H9 (cell line): ENCODE results near the gene GTF3C1. TPM values are rescaled to one million over a fixed set of nuclear protein-coding genes. Genes with fewer than 3 reads are reported as not detected.

Experiments
- DNase-seq: peaks from one replicate; pipeline ENCODE4 v3.0.0-alpha.2; 2017
- H2AFZ ChIP-seq: one replicate; pipeline ENCODE4 v1.6.1; 2013; ENCODE audit warnings: mild to moderate bottlenecking, low read length, control low read depth, moderate library complexity
- H2AK5ac ChIP-seq: 2 replicates; pipeline ENCODE4 v1.6.1; 2013; ENCODE audit warnings: low read length, control low read depth, mixed read lengths; ENCODE audit not compliant: insufficient read length
- H2BK120ac ChIP-seq: one replicate; pipeline ENCODE4 v1.6.1; 2013; ENCODE audit warnings: low read depth, mild to moderate bottlenecking, low read length, control low read depth, inconsistent platforms; ENCODE audit not compliant: poor library complexity, severe bottlenecking
- H2BK12ac ChIP-seq: 2 replicates; pipeline ENCODE4 v1.6.1; 2013; ENCODE audit warnings: low read length, control low read depth, mixed read lengths, low read depth; ENCODE audit not compliant: insufficient read length
- H2BK15ac ChIP-seq: 2 replicates; pipeline ENCODE4 v1.6.1; 2013; ENCODE audit warnings: low read depth, low read length, control low read depth
- H2BK20ac ChIP-seq: one replicate; pipeline ENCODE4 v1.6.1; 2013; ENCODE audit warnings: low read depth, mild to moderate bottlenecking, low read length, control low read depth, inconsistent platforms; ENCODE audit not compliant: poor library complexity, severe bottlenecking
- H2BK5ac ChIP-seq: 2 replicates; pipeline ENCODE4 v1.6.1; 2013; ENCODE audit warnings: low read length, control low read depth, mixed read lengths; ENCODE audit not compliant: insufficient read length
- H3K14ac ChIP-seq: 2 replicates; pipeline ENCODE4 v1.6.1; 2013; ENCODE audit warnings: low read length, control low read depth; ENCODE audit not compliant: insufficient read depth
- H3K18ac ChIP-seq: 2 replicates; pipeline ENCODE4 v1.6.1; 2013; ENCODE audit warnings: low read depth, mild to moderate bottlenecking, mixed read lengths, low read length, control low read depth; ENCODE audit not compliant: insufficient read length
- H3K23ac ChIP-seq: 2 replicates; pipeline ENCODE4 v1.6.1; 2013; ENCODE audit warnings: low read length, control low read depth, mixed read lengths, low read depth; ENCODE audit not compliant: insufficient read length
- H3K23me2 ChIP-seq: 2 replicates; pipeline ENCODE4 v1.6.1; 2013; ENCODE audit warnings: low read depth, mild to moderate bottlenecking, mixed read lengths, low read length, control low read depth; ENCODE audit not compliant: insufficient read length, poor library complexity, severe bottlenecking
- H3K27ac ChIP-seq: 2 replicates; pipeline ENCODE4 v1.5.1; 2013; ENCODE audit warnings: low read length, control low read depth, mixed read lengths, low read depth; ENCODE audit not compliant: insufficient read length
- H3K27me3 ChIP-seq: 2 replicates; pipeline ENCODE4 v1.6.1; 2013; ENCODE audit warnings: low read length, control low read depth, inconsistent platforms; ENCODE audit not compliant: insufficient read depth
- H3K4ac ChIP-seq: 2 replicates; pipeline ENCODE4 v1.6.1; 2013; ENCODE audit warnings: low read depth, mild to moderate bottlenecking, control low read depth, inconsistent platforms, low read length, moderate library complexity
- H3K4me1 ChIP-seq: 2 replicates; pipeline ENCODE4 v1.6.1; 2013; ENCODE audit warnings: low read length, control low read depth, inconsistent platforms; ENCODE audit not compliant: insufficient read depth
- H3K4me2 ChIP-seq: 2 replicates; pipeline ENCODE4 v1.6.1; 2013; ENCODE audit warnings: low read length, control low read depth, mixed read lengths; ENCODE audit not compliant: insufficient read length, insufficient read depth
- H3K56ac ChIP-seq: 2 replicates; pipeline ENCODE4 v1.6.1; 2013; ENCODE audit warnings: low read depth, mild to moderate bottlenecking, mixed read lengths, low read length, control low read depth; ENCODE audit not compliant: insufficient read length
- H3K79me1 ChIP-seq: 2 replicates; pipeline ENCODE4 v1.6.1; 2013; ENCODE audit warnings: low read depth, mild to moderate bottlenecking, moderate library complexity, low read length, control low read depth, inconsistent platforms; ENCODE audit not compliant: insufficient read depth, poor library complexity, severe bottlenecking
- H3K79me2 ChIP-seq: 2 replicates; pipeline ENCODE4 v1.6.1; 2013; ENCODE audit warnings: low read length, control low read depth, inconsistent platforms; ENCODE audit not compliant: insufficient read depth
- H3K9ac ChIP-seq: 2 replicates; pipeline ENCODE4 v1.6.1; 2013; ENCODE audit warnings: low read length, control low read depth, mixed read lengths; ENCODE audit not compliant: insufficient read length; ENCODE audit errors: extremely low read depth
- H3K9me3 ChIP-seq: one replicate; pipeline ENCODE4 v1.6.1; 2013; ENCODE audit warnings: low read depth, low read length, inconsistent platforms; ENCODE audit not compliant: control insufficient read depth
- H3T11ph ChIP-seq: one replicate; pipeline ENCODE4 v1.6.1; 2013; ENCODE audit warnings: mild to moderate bottlenecking, low read length, control low read depth, inconsistent platforms
- H4K20me1 ChIP-seq: one replicate; pipeline ENCODE4 v1.6.1; 2013; ENCODE audit not compliant: control insufficient read depth, insufficient read length, insufficient read depth
- H4K5ac ChIP-seq: 2 replicates; pipeline ENCODE4 v1.6.1; 2013; ENCODE audit warnings: low read depth, mild to moderate bottlenecking, mixed read lengths, low read length, control low read depth; ENCODE audit not compliant: insufficient read length
- H4K8ac ChIP-seq: replicated peaks from 2 replicates; pipeline ENCODE4 v1.6.1; 2013; ENCODE audit warnings: low read length, control low read depth, mixed read lengths, low read depth; ENCODE audit not compliant: insufficient read length
- H4K91ac ChIP-seq: 2 replicates; pipeline ENCODE4 v1.6.1; 2013; ENCODE audit warnings: low read depth, mild to moderate bottlenecking, moderate library complexity, mixed read lengths, low read length, control low read depth; ENCODE audit not compliant: insufficient read length
- H3K27ac Mint-ChIP-seq, 3 experiments: 2 replicates in 2 of 3; 3 replicates in 1 of 3; pipeline ENCODE4 v1.8.0; 2020 to 2021; ENCODE audit warnings: mixed read lengths in 3 of 3, mild to moderate bottlenecking in 1 of 3, moderate library complexity in 1 of 3
- H3K27me3 Mint-ChIP-seq: 2 replicates; pipeline ENCODE4 v1.8.0; 2021; ENCODE audit warnings: low read depth, mild to moderate bottlenecking, moderate library complexity, mixed read lengths
- H3K36me3 Mint-ChIP-seq, 3 experiments: 2 replicates in 2 of 3; 3 replicates in 1 of 3; pipeline ENCODE4 v1.8.0; 2020 to 2021; ENCODE audit warnings: low read depth in 3 of 3, mixed read lengths in 3 of 3; ENCODE audit not compliant: insufficient read depth in 1 of 3
- H3K4me1 Mint-ChIP-seq, 2 experiments: 2 replicates each; pipeline ENCODE4 v1.8.0; 2020; ENCODE audit warnings: mixed read lengths in 2 of 2
- H3K4me3 Mint-ChIP-seq, 2 experiments: 2 replicates in 1 of 2; 3 replicates in 1 of 2; pipeline ENCODE4 v1.8.0; 2020 to 2021; ENCODE audit warnings: mild to moderate bottlenecking in 2 of 2, mixed read lengths in 2 of 2, moderate library complexity in 1 of 2
- H3K9me3 Mint-ChIP-seq, 2 experiments: 2 replicates in 1 of 2; 3 replicates in 1 of 2; pipeline ENCODE4 v1.8.0; 2020; ENCODE audit warnings: mild to moderate bottlenecking in 2 of 2, mixed read lengths in 2 of 2, moderate library complexity in 1 of 2
- CTCF ChIP-seq: fragments of 200-600 bp; sonication (generic); conservative IDR thresholded peaks from 3 replicates; pipeline ENCODE4 v1.8.0; 2021; ENCODE audit warnings: antibody characterized with exemption, mild to moderate bottlenecking
- WGBS: extraction: QIAGEN DNeasy Blood & Tissue Kit; methylation state at CpG from one replicate; pipeline ENCODE4 v1.1.7; 2013; ENCODE audit warnings: missing lambda C conversion rate, low lambda C conversion rate, mixed read lengths; ENCODE audit not compliant: insufficient read length; ENCODE audit errors: extremely low coverage; 5-methylcytosine and 5-hydroxymethylcytosine counted together
- total RNA-seq: library from RNA; stranded (reverse); gene quantifications from 2 replicates; pipeline ENCODE4 v1.2.1, GENCODE V29; 2021

Gene GTF3C1
- total RNA-seq, 1 experiment from 2014 or later = 113 TPM

GRCh38 chr16:27518226-27518625, 31.5 kb downstream of the GTF3C1 start:
- H4K8ac ChIP-seq = no peak overlapping the region
- H3K9ac ChIP-seq = no peak overlapping the region
- no CpG with 5 or more reads among the region's 4 CpGs for WGBS
- H2BK5ac ChIP-seq = no peak overlapping the region
- H2BK15ac ChIP-seq = no peak overlapping the region
- no peaks in the 10 kb centered on the region for H3K4me1 ChIP-seq
- H3K4me2 ChIP-seq = no peak overlapping the region
- no peak overlapping the region for H3T11ph ChIP-seq
- no peak overlapping the region for H2AFZ ChIP-seq
- Mint-ChIP-seq H3K36me3 (peaks cover 21 to 54% (median 51%) of the 10 kb centered on the region in 3 experiments; a peak in 6 of 7 replicates), H3K4me1 (peaks cover 4 to 9% of the 10 kb centered on the region in 2 experiments; a peak in 3 of 4 replicates), H3K9me3 (no peaks in the 10 kb centered on the region), H3K4me3 (no peak overlapping the region), H3K27me3 (no peaks in the 10 kb centered on the region), H3K27ac (no peak overlapping the region; a peak in 1 of 7 replicates)
- no peaks in the 10 kb centered on the region for H3K79me1 ChIP-seq
- H3K18ac ChIP-seq = no peak overlapping the region
- no peak for DNase-seq
- H3K79me2 ChIP-seq = no peaks in the 10 kb centered on the region
- no peaks in the 10 kb centered on the region for H3K9me3 ChIP-seq
- H3K23ac ChIP-seq = no peak overlapping the region
- no peaks in the 10 kb centered on the region for H3K27me3 ChIP-seq
- no peak overlapping the region for H3K4ac ChIP-seq
- H4K91ac ChIP-seq = no peak overlapping the region
- no peak overlapping the region for H2AK5ac ChIP-seq
- H4K20me1 ChIP-seq = peaks cover 4% of the 10 kb centered on the region
- H3K14ac ChIP-seq = no peak overlapping the region
- H3K56ac ChIP-seq = no peak overlapping the region
- H3K27ac ChIP-seq = no peak overlapping the region
- no peak overlapping the region for H2BK120ac ChIP-seq
- no peak overlapping the region for H4K5ac ChIP-seq
- no peak overlapping the region for H2BK20ac ChIP-seq
- no peaks in the 10 kb centered on the region for H3K23me2 ChIP-seq
- H2BK12ac ChIP-seq = no peak overlapping the region
- TF ChIP-seq CTCF = no peak
